ENCODE data around the gene TMEM30A.

- TF ChIP-seq, protein P1, sequence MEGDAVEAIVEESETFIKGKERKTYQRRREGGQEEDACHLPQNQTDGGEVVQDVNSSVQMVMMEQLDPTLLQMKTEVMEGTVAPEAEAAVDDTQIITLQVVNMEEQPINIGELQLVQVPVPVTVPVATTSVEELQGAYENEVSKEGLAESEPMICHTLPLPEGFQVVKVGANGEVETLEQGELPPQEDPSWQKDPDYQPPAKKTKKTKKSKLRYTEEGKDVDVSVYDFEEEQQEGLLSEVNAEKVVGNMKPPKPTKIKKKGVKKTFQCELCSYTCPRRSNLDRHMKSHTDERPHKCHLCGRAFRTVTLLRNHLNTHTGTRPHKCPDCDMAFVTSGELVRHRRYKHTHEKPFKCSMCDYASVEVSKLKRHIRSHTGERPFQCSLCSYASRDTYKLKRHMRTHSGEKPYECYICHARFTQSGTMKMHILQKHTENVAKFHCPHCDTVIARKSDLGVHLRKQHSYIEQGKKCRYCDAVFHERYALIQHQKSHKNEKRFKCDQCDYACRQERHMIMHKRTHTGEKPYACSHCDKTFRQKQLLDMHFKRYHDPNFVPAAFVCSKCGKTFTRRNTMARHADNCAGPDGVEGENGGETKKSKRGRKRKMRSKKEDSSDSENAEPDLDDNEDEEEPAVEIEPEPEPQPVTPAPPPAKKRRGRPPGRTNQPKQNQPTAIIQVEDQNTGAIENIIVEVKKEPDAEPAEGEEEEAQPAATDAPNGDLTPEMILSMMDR (conservative IDR thresholded peaks at IDR 0.05; ENCODE audit: low read length), result no peak
- TF ChIP-seq EZH2phosphoT487 (IDR thresholded peaks at IDR 0.05; ENCODE audit: borderline replicate concordance), result no peak
These were observed 15.6 kb downstream of the TMEM30A start for GRCh38 chr6:75268988-75269354.
